ENCODE results near the gene PCDHGC3. TPM values are rescaled to one million over a fixed set of nuclear protein-coding genes. Genes with fewer than 3 reads are reported as not detected.
"Not testable (repeated sequence)": the region's sequence is repeated elsewhere in the genome, so short reads cannot be mapped to it uniquely, and the experiment has no call there.

PCDHGC3 gene
- total RNA-seq = 10 to 100 TPM; 13.1 to 22.2 TPM

DNA sequence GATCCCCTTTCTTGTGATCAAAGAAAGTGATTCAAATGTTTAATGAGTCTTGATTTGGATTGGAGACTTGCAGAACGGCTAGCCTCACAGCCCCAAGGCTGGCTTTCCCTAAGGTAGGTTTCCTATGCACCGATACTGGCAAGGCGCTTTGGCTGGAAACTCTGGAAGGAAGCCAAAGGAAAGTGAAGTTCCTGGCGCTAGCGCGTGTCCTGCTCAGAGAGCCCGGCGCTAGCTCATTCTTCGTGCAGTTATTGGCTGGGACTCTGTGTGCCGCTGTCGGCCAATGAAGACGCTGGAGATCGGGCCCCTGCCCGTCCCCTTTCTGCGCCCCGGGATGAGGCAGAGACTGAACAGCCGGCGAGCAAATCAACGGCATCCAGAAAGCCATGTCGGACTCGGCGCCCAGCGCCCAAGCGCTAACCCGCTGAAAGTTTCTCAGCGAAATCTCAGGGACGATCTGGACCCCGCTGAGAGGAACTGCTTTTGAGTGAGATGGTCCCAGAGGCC, at the start of gene PCDHGC3:
Gene PCDHGC3, plus strand, starts transcription at position 342 of the 507 bp plus-strand sequence. Its CDS starts 151 bp downstream, at position 493.
- H3K27ac ChIP-seq = peak within 1 kb of the TSS; percentile 55
- intact Hi-C loops (cut with DNase I) = loop anchor here (5.0 kb wide), 1 partner anchor 42 kb away; no protein-coding TSS in a partner anchor
- no peaks in the 10 kb centered on the region for H3K9me3 ChIP-seq
- H3K9ac ChIP-seq (ENCODE audit: low read depth in 2 of 2, low read length in 2 of 2) = peak within 1 kb of the TSS; percentile 72 to 79
- DNase-seq = peak; percentile 90
- peak within 1 kb of the TSS; percentile 46 for H3K4me3 ChIP-seq
- H3K27me3 ChIP-seq = no peaks in the 10 kb centered on the region
- TF ChIP-seq, protein P1, sequence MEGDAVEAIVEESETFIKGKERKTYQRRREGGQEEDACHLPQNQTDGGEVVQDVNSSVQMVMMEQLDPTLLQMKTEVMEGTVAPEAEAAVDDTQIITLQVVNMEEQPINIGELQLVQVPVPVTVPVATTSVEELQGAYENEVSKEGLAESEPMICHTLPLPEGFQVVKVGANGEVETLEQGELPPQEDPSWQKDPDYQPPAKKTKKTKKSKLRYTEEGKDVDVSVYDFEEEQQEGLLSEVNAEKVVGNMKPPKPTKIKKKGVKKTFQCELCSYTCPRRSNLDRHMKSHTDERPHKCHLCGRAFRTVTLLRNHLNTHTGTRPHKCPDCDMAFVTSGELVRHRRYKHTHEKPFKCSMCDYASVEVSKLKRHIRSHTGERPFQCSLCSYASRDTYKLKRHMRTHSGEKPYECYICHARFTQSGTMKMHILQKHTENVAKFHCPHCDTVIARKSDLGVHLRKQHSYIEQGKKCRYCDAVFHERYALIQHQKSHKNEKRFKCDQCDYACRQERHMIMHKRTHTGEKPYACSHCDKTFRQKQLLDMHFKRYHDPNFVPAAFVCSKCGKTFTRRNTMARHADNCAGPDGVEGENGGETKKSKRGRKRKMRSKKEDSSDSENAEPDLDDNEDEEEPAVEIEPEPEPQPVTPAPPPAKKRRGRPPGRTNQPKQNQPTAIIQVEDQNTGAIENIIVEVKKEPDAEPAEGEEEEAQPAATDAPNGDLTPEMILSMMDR (IDR thresholded peaks at IDR 0.05) = peak; percentile 26
- H3K36me3 ChIP-seq = no peaks in the 10 kb centered on the region
- H3K4me1 ChIP-seq = no peaks in the 10 kb centered on the region

DNA sequence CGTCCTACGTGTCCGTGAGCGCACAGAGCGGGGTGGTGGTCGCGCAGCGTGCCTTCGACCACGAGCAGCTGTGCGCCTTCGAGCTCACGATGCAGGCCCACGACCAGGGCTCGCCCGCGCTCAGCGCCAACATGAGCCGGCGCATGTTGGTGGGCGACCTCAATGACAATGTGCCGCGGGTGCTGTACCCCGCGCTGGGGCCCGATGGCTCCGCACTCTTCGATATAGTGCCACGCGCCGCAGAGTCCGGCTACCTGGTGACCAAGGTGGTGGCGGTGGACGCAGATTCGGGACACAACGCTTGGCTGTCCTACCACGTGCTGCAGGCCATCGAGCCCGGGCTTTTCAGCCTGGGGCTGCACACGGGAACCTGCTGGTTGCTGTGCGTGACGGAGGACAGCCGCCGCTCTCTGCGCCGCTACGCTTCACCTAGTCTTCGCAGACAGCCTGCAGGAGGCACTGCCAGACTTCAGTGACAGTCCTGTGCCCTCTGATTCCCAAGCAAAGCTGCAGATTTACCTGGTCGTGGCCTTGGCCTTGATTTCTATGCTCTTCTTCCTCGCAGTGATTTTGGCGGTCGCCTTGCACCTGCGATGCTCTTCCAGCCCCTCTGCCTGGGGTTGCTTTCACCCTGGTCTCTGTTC, 47.9 kb upstream of the PCDHGC3 start:
- Histone ChIP-seq H3K27me3 (no peaks in the 10 kb centered on the region), H3K9ac (ENCODE audit: low read depth in 2 of 2, low read length in 2 of 2) (no peak overlapping the region), H3K9me3 (peaks cover 12% of the 10 kb centered on the region), H3K27ac (no peak overlapping the region), H3K4me3 (no peak overlapping the region), H3K36me3 (no peaks in the 10 kb centered on the region), H3K4me1 (no peaks in the 10 kb centered on the region)
- DNase-seq = no peak
- intact Hi-C loops (cut with DNase I) = no loop called here
- TF ChIP-seq, protein P1 (IDR thresholded peaks at IDR 0.05) = no peak

DNA sequence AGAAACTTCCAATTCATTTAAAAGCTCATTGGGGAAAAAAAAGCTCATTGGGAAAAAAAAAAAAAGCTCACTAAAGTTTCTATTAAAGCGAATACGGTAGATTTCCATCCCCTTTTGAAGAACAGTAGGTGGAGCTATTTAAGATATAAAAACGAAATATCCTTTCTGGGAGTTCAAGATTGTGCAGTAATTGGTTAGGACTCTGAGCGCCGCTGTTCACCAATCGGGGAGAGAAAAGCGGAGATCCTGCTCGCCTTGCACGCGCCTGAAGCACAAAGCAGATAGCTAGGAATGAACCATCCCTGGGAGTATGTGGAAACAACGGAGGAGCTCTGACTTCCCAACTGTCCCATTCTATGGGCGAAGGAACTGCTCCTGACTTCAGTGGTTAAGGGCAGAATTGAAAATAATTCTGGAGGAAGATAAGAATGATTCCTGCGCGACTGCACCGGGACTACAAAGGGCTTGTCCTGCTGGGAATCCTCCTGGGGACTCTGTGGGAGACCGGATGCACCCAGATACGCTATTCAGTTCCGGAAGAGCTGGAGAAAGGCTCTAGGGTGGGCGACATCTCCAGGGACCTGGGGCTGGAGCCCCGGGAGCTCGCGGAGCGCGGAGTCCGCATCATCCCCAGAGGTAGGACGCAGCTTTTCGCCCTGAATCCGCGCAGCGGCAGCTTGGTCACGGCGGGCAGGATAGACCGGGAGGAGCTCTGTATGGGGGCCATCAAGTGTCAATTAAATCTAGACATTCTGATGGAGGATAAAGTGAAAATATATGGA, 45.2 kb upstream of the PCDHGC3 start, which contains the start of gene PCDHGA12:
Gene PCDHGA12, plus strand, starts transcription at position 176 of the 782 bp plus-strand sequence. Its CDS starts 253 bp downstream, at position 429.
- intact Hi-C loops (cut with DNase I) = no loop called here
- H3K9me3 ChIP-seq = peaks cover 7% of the 10 kb centered on the region

DNA sequence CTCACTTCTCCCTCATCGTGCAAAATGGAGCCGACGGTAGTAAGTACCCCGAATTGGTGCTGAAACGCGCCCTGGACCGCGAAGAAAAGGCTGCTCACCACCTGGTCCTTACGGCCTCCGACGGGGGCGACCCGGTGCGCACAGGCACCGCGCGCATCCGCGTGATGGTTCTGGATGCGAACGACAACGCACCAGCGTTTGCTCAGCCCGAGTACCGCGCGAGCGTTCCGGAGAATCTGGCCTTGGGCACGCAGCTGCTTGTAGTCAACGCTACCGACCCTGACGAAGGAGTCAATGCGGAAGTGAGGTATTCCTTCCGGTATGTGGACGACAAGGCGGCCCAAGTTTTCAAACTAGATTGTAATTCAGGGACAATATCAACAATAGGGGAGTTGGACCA, 44.5 kb upstream of the PCDHGC3 start:
- H3K36me3 ChIP-seq = no peaks in the 10 kb centered on the region
- H3K9me3 ChIP-seq = peaks cover 7% of the 10 kb centered on the region
- DNase-seq = no peak
- no peak overlapping the region for H3K4me3 ChIP-seq
- TF ChIP-seq, protein P1 (IDR thresholded peaks at IDR 0.05) = no peak
- no peak overlapping the region for H3K9ac ChIP-seq (ENCODE audit: low read depth in 2 of 2, low read length in 2 of 2)
- no peak overlapping the region for H3K27ac ChIP-seq
- no peaks in the 10 kb centered on the region for H3K27me3 ChIP-seq
- H3K4me1 ChIP-seq = no peaks in the 10 kb centered on the region
- intact Hi-C loops (cut with DNase I) = no loop called here

More for the DNA sequence above, 45.2 kb upstream of the PCDHGC3 start, which contains the start of gene PCDHGA12:
- DNase-seq = no peak
- Histone ChIP-seq H3K4me1 (no peaks in the 10 kb centered on the region), H3K27me3 (no peaks in the 10 kb centered on the region), H3K4me3 (no peak within 1 kb of the TSS), H3K36me3 (no peaks in the 10 kb centered on the region), H3K27ac (no peak within 1 kb of the TSS), H3K9ac (ENCODE audit: low read depth in 2 of 2, low read length in 2 of 2) (no peak within 1 kb of the TSS)
- TF ChIP-seq, protein P1 (IDR thresholded peaks at IDR 0.05) = no peak

DNA sequence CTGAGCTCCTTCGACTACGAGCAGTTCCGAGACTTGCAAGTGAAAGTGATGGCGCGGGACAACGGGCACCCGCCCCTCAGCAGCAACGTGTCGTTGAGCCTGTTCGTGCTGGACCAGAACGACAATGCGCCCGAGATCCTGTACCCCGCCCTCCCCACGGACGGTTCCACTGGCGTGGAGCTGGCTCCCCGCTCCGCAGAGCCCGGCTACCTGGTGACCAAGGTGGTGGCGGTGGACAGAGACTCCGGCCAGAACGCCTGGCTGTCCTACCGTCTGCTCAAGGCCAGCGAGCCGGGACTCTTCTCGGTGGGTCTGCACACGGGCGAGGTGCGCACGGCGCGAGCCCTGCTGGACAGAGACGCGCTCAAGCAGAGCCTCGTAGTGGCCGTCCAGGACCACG, 43.5 kb upstream of the PCDHGC3 start:
- DNase-seq; H3K27me3 ChIP-seq; H3K9me3 ChIP-seq; H3K27ac ChIP-seq; H3K4me3 ChIP-seq; H3K9ac ChIP-seq (ENCODE audit: low read depth in 2 of 2, low read length in 2 of 2); intact Hi-C loops (cut with DNase I); H3K36me3 ChIP-seq; H3K4me1 ChIP-seq: not testable (repeated sequence)

DNA sequence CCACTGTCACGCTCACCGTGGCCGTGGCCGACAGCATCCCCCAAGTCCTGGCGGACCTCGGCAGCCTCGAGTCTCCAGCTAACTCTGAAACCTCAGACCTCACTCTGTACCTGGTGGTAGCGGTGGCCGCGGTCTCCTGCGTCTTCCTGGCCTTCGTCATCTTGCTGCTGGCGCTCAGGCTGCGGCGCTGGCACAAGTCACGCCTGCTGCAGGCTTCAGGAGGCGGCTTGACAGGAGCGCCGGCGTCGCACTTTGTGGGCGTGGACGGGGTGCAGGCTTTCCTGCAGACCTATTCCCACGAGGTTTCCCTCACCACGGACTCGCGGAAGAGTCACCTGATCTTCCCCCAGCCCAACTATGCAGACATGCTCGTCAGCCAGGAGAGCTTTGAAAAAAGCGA, 43.0 kb upstream of the PCDHGC3 start:
- intact Hi-C loops (cut with DNase I) = not testable (repeated sequence)

More for the DNA sequence above, 43.0 kb upstream of the PCDHGC3 start:
- H3K9me3 ChIP-seq; DNase-seq; H3K36me3 ChIP-seq; H3K27me3 ChIP-seq; H3K4me3 ChIP-seq; H3K4me1 ChIP-seq; H3K9ac ChIP-seq (ENCODE audit: low read depth in 2 of 2, low read length in 2 of 2); H3K27ac ChIP-seq: not testable (repeated sequence)

Data from colonic mucosa (tissue), 4 donors.